GM13977 (cell line): ENCODE measurements around the gene NFXL1.
"Not testable (repeated sequence)": the region's sequence is repeated elsewhere in the genome, so short reads cannot be mapped to it uniquely, and the experiment has no call there.

Experiments
- DNase-seq: peaks from one replicate; pipeline ENCODE4 v3.0.0; 2012; ENCODE audit warnings: low spot score
- in situ Hi-C: fragments of 300-500 bp; cut with MboI; formaldehyde crosslinking; loops from one replicate; pipeline ENCODE4 v1.12.0; 2022; ENCODE audit warnings: low sequenced_read_pairs, low pct_unique_long_range_greater_than_20kb, mixed read lengths, inconsistent platforms; ENCODE audit not compliant: unreplicated experiment
- TF ChIP-seq, protein P1 (sequence below): IDR thresholded peaks from 2 replicates; pipeline ENCODE4 v1.5.1; 2012; ENCODE audit warnings: mild to moderate bottlenecking, control low read depth; ENCODE audit not compliant: insufficient read depth; ENCODE audit errors: extremely low read depth, missing control alignments

NFXL1 gene

DNA sequence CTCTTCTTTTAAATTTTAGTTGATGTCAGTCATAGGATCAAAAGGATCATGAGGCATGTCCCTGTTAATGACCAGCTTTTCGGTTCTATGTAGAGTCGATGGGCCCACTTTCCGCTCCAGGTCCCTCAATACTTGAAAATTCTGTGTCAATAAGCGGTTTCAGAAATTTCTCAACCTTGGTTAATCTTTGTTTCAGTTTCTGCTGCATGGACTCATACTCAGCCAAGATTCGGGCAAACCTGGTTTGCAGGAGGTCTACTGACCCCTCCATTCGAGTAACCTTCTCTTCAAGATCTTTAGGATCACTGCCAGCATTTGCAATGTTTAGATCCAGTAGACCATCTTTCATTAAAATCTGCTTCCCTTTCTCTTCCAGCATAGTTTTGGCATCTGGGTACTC lies 22.0 kb upstream of the NFXL1 start:
- DNase-seq, result no peak
- in situ Hi-C loops, result no loop called here
- TF ChIP-seq, protein P1, sequence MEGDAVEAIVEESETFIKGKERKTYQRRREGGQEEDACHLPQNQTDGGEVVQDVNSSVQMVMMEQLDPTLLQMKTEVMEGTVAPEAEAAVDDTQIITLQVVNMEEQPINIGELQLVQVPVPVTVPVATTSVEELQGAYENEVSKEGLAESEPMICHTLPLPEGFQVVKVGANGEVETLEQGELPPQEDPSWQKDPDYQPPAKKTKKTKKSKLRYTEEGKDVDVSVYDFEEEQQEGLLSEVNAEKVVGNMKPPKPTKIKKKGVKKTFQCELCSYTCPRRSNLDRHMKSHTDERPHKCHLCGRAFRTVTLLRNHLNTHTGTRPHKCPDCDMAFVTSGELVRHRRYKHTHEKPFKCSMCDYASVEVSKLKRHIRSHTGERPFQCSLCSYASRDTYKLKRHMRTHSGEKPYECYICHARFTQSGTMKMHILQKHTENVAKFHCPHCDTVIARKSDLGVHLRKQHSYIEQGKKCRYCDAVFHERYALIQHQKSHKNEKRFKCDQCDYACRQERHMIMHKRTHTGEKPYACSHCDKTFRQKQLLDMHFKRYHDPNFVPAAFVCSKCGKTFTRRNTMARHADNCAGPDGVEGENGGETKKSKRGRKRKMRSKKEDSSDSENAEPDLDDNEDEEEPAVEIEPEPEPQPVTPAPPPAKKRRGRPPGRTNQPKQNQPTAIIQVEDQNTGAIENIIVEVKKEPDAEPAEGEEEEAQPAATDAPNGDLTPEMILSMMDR, result no peak

- TF ChIP-seq, protein P1, result peak; percentile 60
- DNase-seq, result peak; percentile 44
- in situ Hi-C loops, result no loop called here
Measured at GRCh38 chr4:47933840-47934239, 19.5 kb upstream of the NFXL1 start.

GRCh38 chr4:47930971-47931804 lies 16.8 kb upstream of the NFXL1 start:
- in situ Hi-C loops, result no loop called here
- TF ChIP-seq, protein P1, result no peak
- DNase-seq, result no peak

- in situ Hi-C loops, result no loop called here
- DNase-seq, result no peak
- TF ChIP-seq, protein P1, result no peak
Measured at GRCh38 chr4:47929682-47930201, 15.4 kb upstream of the NFXL1 start.

DNA sequence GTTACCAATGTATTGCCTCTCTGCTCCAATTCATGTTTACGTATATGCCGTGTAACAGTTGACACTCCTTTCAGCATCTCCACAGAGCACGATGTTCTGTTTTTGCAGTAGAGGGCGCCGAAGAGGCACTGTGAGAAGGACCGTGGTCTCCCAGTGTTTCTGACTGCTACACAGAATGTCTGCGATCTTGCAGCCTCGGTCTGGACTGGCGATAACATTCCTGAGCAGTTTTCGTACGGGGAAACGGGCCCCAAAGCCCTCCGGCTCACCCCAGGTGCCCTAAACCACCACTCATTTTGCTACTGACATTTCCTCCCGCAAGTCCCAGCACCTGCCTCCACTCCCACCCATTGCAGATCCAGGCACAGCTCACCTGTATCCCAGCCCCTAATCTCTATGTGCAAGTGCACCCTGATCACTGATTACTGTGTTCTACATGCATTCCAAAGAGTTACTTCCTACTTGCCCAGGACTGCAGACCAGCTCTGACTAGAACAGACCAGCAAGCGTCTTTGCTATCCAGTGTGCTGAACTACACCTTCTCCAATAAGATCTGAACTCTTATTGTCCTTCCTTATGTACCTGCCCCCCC lies 12.4 kb upstream of the NFXL1 start:
- DNase-seq, result peak; percentile 48
- TF ChIP-seq, protein P1, result peak; percentile 85
- in situ Hi-C loops, result no loop called here

DNA sequence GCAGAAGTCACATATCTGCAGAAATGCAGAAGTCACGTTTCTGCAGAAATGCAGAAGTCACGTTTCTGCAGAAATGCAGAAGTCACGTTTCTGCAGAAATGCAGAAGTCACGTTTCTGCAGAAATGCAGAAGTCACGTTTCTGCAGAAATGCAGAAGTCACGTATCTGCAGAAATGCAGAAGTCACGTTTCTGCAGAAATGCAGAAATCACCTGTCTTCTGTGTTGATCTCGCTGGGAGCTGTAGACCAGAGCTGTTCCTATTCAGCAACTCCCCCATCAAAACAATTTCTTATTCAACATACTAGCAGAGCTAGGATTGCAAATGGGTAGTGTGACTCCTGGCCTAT lies 8.9 kb upstream of the NFXL1 start:
- DNase-seq, in situ Hi-C loops: not testable (repeated sequence)

DNA sequence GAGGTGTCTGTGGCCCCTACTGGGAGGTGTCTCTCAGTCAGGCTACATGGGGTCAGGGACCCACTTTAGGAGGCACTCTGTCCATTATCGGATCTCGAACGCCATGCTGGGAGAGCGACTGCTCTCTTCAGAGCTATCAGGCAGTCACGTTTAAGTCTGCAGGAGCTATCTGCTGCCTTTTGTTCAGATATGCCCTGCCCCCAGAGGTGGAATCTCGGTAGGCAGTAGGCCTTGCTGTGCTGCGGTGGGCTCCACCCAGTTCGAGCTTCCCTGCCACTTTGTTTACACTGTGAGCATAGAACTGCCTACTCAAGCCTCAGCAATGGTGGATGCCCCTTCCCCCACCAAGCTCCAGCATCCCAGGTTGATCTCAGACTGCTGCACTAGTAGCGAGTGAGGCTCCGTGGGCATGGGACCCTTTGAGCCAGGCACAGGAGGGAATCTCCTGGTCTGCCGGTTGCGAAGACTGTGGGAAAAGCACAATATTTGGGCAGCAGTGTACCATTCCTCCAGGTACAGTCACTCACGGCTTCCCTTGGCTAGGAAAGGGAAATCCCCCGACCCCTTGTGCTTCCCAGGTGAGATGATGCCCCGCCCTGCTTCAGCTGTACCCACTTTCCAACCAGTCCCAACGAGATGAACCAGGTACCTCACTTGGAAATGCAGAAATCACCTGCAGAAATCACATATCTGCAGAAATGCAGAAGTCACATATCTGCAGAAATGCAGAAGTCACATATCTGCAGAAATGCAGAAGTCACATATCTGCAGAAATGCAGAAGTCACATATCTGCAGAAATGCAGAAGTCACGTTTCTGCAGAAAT lies 8.3 kb upstream of the NFXL1 start:
- in situ Hi-C loops, DNase-seq: not testable (repeated sequence)

- DNase-seq, in situ Hi-C loops: not testable (repeated sequence)
Measured at GRCh38 chr4:47917163-47917562, 2.8 kb upstream of the NFXL1 start.
